Cardiac septum (tissue), 1 donor: ENCODE measurements around the gene TSPAN18. TPM values are rescaled to one million over a fixed set of nuclear protein-coding genes. Genes with fewer than 3 reads are reported as not detected.

Experiments used
- DNase-seq: peaks from one replicate; pipeline ENCODE4 v3.0.0-alpha.2; 2020; ENCODE audit warnings: low spot score
- intact Hi-C: fragments of 100-400 bp; cut with DNase I; formaldehyde crosslinking; loops from one replicate; pipeline ENCODE4 v1.14.0; 2022
- total RNA-seq: library from RNA; stranded (reverse); fragmentation: NEBNext Ultra II Directional; extraction: Animal tissue kit (Norgen Biotek cat#: 25700); gene quantifications from one replicate; pipeline ENCODE4 v1.2.1, GENCODE V29; 2021
- donor health status: DM: no; HTN: no; CAD: no.

The TSPAN18 gene
- total RNA-seq, 1 donor from 2014 or later = 153 TPM

GRCh38 chr11:44731685-44732430, 5.1 kb downstream of the TSPAN18 start:
- DNase-seq = no peak
- intact Hi-C loops = loop anchor here (2.0 kb wide), 1 partner anchor 15 kb away; no protein-coding TSS in a partner anchor

- no peak for DNase-seq
- intact Hi-C loops = loop anchor here (2.0 kb wide), 1 partner anchor 14 kb away; no protein-coding TSS in a partner anchor
Observed at GRCh38 chr11:44732564-44732963, 5.8 kb downstream of the TSPAN18 start.

- intact Hi-C loops = loop anchor here (2.0 kb wide), 1 partner anchor 13 kb away; no protein-coding TSS in a partner anchor
- no peak for DNase-seq
Observed at GRCh38 chr11:44733877-44734276, 7.1 kb downstream of the TSPAN18 start.

- intact Hi-C loops = no loop called here
- peak; percentile 62 for DNase-seq
Observed at GRCh38 chr11:44734843-44735381, 8.2 kb downstream of the TSPAN18 start.

- intact Hi-C loops = no loop called here
Observed at GRCh38 chr11:44736791-44737190, 10.0 kb downstream of the TSPAN18 start.

GRCh38 chr11:44737245-44738085, 10.7 kb downstream of the TSPAN18 start:
- intact Hi-C loops = no loop called here
- peak; percentile 41 for DNase-seq

More at GRCh38 chr11:44736791-44737190, 10.0 kb downstream of the TSPAN18 start:
- no peak for DNase-seq

- peak; percentile 57 for DNase-seq
- intact Hi-C loops = no loop called here
Observed at GRCh38 chr11:44738791-44739190, 12.0 kb downstream of the TSPAN18 start.

- DNase-seq = peak; percentile 67
- intact Hi-C loops = no loop called here
Observed at GRCh38 chr11:44740967-44741366, 14.2 kb downstream of the TSPAN18 start.

- intact Hi-C loops = no loop called here
- no peak for DNase-seq
Observed at GRCh38 chr11:44741976-44742375, 15.2 kb downstream of the TSPAN18 start.

GRCh38 chr11:44742508-44743246, 15.9 kb downstream of the TSPAN18 start:
- peak; percentile 55 for DNase-seq
- intact Hi-C loops = no loop called here

- intact Hi-C loops = no loop called here
- DNase-seq = no peak
Observed at GRCh38 chr11:44743326-44743725, 16.6 kb downstream of the TSPAN18 start.

GRCh38 chr11:44743959-44744557, 17.3 kb downstream of the TSPAN18 start:
- peak; percentile 56 for DNase-seq
- intact Hi-C loops = no loop called here

- intact Hi-C loops = loop anchor here (2.0 kb wide), 1 partner anchor 14 kb away; no protein-coding TSS in a partner anchor
- peak; percentile 85 for DNase-seq
Observed at GRCh38 chr11:44746894-44747293, 20.1 kb downstream of the TSPAN18 start.

- no peak for DNase-seq
- intact Hi-C loops = loop anchor here (2.0 kb wide), 1 partner anchor 15 kb away; no protein-coding TSS in a partner anchor
Observed at GRCh38 chr11:44747316-44747715, 20.6 kb downstream of the TSPAN18 start.

- intact Hi-C loops = loop anchor here (2.0 kb wide), 1 partner anchor 15 kb away; no protein-coding TSS in a partner anchor
- DNase-seq = peak; percentile 14
Observed at GRCh38 chr11:44747836-44748235, 21.1 kb downstream of the TSPAN18 start.

- peak; percentile 12 for DNase-seq
- intact Hi-C loops = no loop called here
Observed at GRCh38 chr11:44748606-44749005, 21.8 kb downstream of the TSPAN18 start.

- intact Hi-C loops = no loop called here
- no peak for DNase-seq
Observed at GRCh38 chr11:44749189-44749588, 22.4 kb downstream of the TSPAN18 start.

GRCh38 chr11:44750551-44751465, 24.0 kb downstream of the TSPAN18 start:
- peak; percentile 61 for DNase-seq
- intact Hi-C loops = no loop called here
